Lower lobe of right lung (tissue), 2 donors: ENCODE results near the gene SGCE. TPM values are rescaled to one million over a fixed set of nuclear protein-coding genes. Genes with fewer than 3 reads are reported as not detected.

Experiments used
- ATAC-seq, 2 donors: fragments of 200-7000 bp; cut with Tn5 transposase; one replicate each; pipeline ENCODE4 v1.9.1; 2020 to 2022; ENCODE audit warnings: mild to moderate bottlenecking in 2 of 2, moderate library complexity in 2 of 2
- DNase-seq: peaks from one replicate; pipeline ENCODE4 v3.0.0-alpha.2; 2020
- H3K27ac ChIP-seq: fragments of 200-600 bp; one replicate; pipeline ENCODE4 v1.8.0; 2022
- H3K27me3 ChIP-seq: fragments of 200-600 bp; one replicate; pipeline ENCODE4 v1.8.0; 2022; ENCODE audit warnings: low read depth
- H3K36me3 ChIP-seq: fragments of 200-600 bp; one replicate; pipeline ENCODE4 v1.8.0; 2022; ENCODE audit warnings: mild to moderate bottlenecking
- H3K4me1 ChIP-seq: fragments of 200-600 bp; one replicate; pipeline ENCODE4 v1.8.0; 2022
- H3K4me3 ChIP-seq: fragments of 200-600 bp; one replicate; pipeline ENCODE4 v1.8.0; 2022; ENCODE audit warnings: mild to moderate bottlenecking
- H3K9me3 ChIP-seq: fragments of 200-600 bp; one replicate; pipeline ENCODE4 v1.8.0; 2022
- intact Hi-C: fragments of 100-400 bp; cut with DNase I; formaldehyde crosslinking; loops from one replicate; pipeline ENCODE4 v1.11.0; 2022
- total RNA-seq: library from RNA; stranded (reverse); fragmentation: NEBNext Ultra II Directional; extraction: Animal tissue kit (Norgen Biotek cat#: 25700); gene quantifications from one replicate; pipeline ENCODE4 v1.2.1, GENCODE V29; 2021
- TF ChIP-seq, protein P1 (sequence below): fragments of 200-600 bp; IDR thresholded peaks from one replicate; pipeline ENCODE4 v1.8.0; 2022; ENCODE audit warnings: antibody characterized with exemption, mild to moderate bottlenecking
- donor health status: DM: no; HTN: yes; CAD: no; lungs with severe emphysema.

Gene SGCE
- total RNA-seq, 1 donor from 2014 or later, result 47.1 TPM

- intact Hi-C loops, result no loop called here
- TF ChIP-seq, protein P1, sequence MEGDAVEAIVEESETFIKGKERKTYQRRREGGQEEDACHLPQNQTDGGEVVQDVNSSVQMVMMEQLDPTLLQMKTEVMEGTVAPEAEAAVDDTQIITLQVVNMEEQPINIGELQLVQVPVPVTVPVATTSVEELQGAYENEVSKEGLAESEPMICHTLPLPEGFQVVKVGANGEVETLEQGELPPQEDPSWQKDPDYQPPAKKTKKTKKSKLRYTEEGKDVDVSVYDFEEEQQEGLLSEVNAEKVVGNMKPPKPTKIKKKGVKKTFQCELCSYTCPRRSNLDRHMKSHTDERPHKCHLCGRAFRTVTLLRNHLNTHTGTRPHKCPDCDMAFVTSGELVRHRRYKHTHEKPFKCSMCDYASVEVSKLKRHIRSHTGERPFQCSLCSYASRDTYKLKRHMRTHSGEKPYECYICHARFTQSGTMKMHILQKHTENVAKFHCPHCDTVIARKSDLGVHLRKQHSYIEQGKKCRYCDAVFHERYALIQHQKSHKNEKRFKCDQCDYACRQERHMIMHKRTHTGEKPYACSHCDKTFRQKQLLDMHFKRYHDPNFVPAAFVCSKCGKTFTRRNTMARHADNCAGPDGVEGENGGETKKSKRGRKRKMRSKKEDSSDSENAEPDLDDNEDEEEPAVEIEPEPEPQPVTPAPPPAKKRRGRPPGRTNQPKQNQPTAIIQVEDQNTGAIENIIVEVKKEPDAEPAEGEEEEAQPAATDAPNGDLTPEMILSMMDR, result no peak
- DNase-seq (no peak), ATAC-seq (no peak)
- Histone ChIP-seq H3K4me3 (no peak overlapping the region), H3K27ac (no peak overlapping the region), H3K27me3 (no peaks in the 10 kb centered on the region), H3K9me3 (no peaks in the 10 kb centered on the region), H3K36me3 (peaks cover 3% of the 10 kb centered on the region), H3K4me1 (no peaks in the 10 kb centered on the region)
Measured at GRCh38 chr7:94612253-94612652, 43.7 kb downstream of the SGCE start.

GRCh38 chr7:94609561-94609960 is 46.4 kb downstream of the SGCE start:
- H3K9me3 ChIP-seq, result no peaks in the 10 kb centered on the region
- H3K36me3 ChIP-seq, result peaks cover 3% of the 10 kb centered on the region
- no peak overlapping the region for H3K27ac ChIP-seq
- DNase-seq (no peak), ATAC-seq (no peak)
- TF ChIP-seq, protein P1, result no peak
- intact Hi-C loops, result no loop called here
- no peaks in the 10 kb centered on the region for H3K27me3 ChIP-seq
- H3K4me3 ChIP-seq, result no peak overlapping the region
- H3K4me1 ChIP-seq, result no peaks in the 10 kb centered on the region

DNA sequence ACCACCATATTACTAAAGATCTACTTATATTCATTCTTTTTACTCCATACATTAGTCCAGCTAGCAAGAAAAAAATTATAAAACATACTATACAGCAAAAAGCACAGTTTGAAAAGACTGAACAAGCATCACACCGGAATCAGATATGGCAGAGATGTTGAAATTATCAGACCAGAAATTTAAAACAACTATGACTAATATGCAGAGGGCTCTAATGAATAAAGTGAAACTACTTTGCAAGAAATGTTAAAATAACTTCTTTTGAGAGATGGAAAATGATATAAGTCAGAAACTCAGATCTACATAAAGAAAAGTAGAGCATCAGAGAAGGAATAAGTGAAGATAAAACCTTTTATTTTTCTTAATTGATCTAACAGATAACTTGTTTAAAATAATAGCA is 50.9 kb downstream of the SGCE start:
- TF ChIP-seq, protein P1, result no peak
- no peak overlapping the region for H3K4me3 ChIP-seq
- no peak overlapping the region for H3K27ac ChIP-seq
- no peaks in the 10 kb centered on the region for H3K27me3 ChIP-seq
- no peaks in the 10 kb centered on the region for H3K9me3 ChIP-seq
- no peaks in the 10 kb centered on the region for H3K4me1 ChIP-seq
- no peak for ATAC-seq
- intact Hi-C loops, result no loop called here
- no peaks in the 10 kb centered on the region for H3K36me3 ChIP-seq
- DNase-seq, result no peak

DNA sequence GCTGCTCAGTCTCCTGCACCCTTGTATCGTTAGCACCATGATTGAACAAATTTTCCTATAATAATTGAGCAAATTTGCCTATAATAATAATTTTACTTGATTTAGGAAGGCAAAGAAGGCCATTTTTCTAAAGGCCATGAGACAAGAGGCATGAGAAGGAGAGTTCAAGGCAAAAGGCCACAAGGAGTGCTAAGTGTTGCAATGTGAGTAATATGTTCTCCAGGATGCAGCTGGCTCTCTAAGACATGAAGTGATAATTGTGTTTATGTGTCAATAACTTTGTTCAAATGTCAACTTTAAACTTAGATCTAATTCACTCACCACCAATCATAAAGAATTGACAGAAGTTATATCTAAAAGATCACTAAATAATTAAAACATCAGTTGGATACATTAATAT is 53.8 kb downstream of the SGCE start:
- ATAC-seq (no peak), DNase-seq (no peak)
- Histone ChIP-seq H3K36me3 (no peaks in the 10 kb centered on the region), H3K27me3 (no peaks in the 10 kb centered on the region), H3K4me1 (no peaks in the 10 kb centered on the region), H3K9me3 (no peaks in the 10 kb centered on the region), H3K4me3 (no peak overlapping the region), H3K27ac (no peak overlapping the region)
- TF ChIP-seq, protein P1, result no peak
- intact Hi-C loops, result no loop called here

DNA sequence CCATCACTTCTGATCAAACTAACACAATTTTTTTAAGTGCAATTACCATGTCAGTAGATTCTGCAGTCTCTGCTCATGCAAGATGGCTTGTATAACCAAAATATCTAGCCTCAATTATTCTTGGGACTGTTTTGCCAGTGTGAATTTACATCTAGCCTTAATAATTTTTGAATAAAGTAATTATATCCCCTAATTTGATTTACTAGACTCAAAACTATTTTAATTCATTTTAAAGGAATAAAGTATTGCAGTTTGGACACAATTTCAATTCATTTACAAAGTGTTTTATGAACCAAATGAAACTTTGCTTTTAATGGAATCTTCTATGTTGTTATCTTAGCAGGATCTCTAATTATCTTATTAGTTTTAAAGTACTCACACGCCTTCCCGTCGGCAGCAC is 55.7 kb downstream of the SGCE start:
- ATAC-seq, result no peak
- intact Hi-C loops, result no loop called here
- H3K27me3 ChIP-seq, result no peaks in the 10 kb centered on the region

More for the DNA sequence above, 55.7 kb downstream of the SGCE start:
- Histone ChIP-seq H3K36me3 (no peaks in the 10 kb centered on the region), H3K27ac (no peak overlapping the region), H3K9me3 (no peaks in the 10 kb centered on the region), H3K4me1 (no peaks in the 10 kb centered on the region), H3K4me3 (no peak overlapping the region)
- no peak for DNase-seq
- TF ChIP-seq, protein P1, result no peak
